Trophoblast cell (in vitro differentiated cells and primary cell): Measurements from ENCODE around the gene NHLRC4.

Experiments used
- DNase-seq, 2 donors: peaks; one replicate each; pipeline ENCODE4 v3.0.0-alpha.2; 2016
- H2AFZ ChIP-seq: 2 replicates; pipeline ENCODE4 v1.6.1; 2013; ENCODE audit warnings: low read length, moderate library complexity, mild to moderate bottlenecking; ENCODE audit not compliant: insufficient read depth, poor library complexity
- H2AK5ac ChIP-seq: 2 replicates; pipeline ENCODE4 v1.6.1; 2013; ENCODE audit warnings: mild to moderate bottlenecking, low read length
- H2BK120ac ChIP-seq: 2 replicates; pipeline ENCODE4 v1.6.1; 2013; ENCODE audit warnings: low read length, mild to moderate bottlenecking, moderate library complexity; ENCODE audit not compliant: insufficient read depth, poor library complexity
- H2BK12ac ChIP-seq: 2 replicates; pipeline ENCODE4 v1.6.1; 2013; ENCODE audit warnings: mild to moderate bottlenecking, low read length, moderate library complexity
- H2BK5ac ChIP-seq: 2 replicates; pipeline ENCODE4 v1.6.1; 2013; ENCODE audit warnings: low read length, low read depth, moderate library complexity, mild to moderate bottlenecking; ENCODE audit not compliant: poor library complexity
- H3K14ac ChIP-seq: 2 replicates; pipeline ENCODE4 v1.6.1; 2013; ENCODE audit warnings: mild to moderate bottlenecking, low read length
- H3K18ac ChIP-seq: 2 replicates; pipeline ENCODE4 v1.6.1; 2013; ENCODE audit warnings: mild to moderate bottlenecking, low read length
- H3K23ac ChIP-seq: 2 replicates; pipeline ENCODE4 v1.6.1; 2013; ENCODE audit warnings: low read length
- H3K27ac ChIP-seq: 2 replicates; pipeline ENCODE4 v1.5.1; 2013; ENCODE audit warnings: low read depth, mild to moderate bottlenecking, inconsistent platforms, low read length, moderate library complexity
- H3K27me3 ChIP-seq: 2 replicates; pipeline ENCODE4 v1.6.1; 2013; ENCODE audit warnings: inconsistent platforms, mild to moderate bottlenecking, low read length, moderate library complexity; ENCODE audit not compliant: insufficient read depth
- H3K36me3 ChIP-seq, 2 experiments: 1 replicate in 1 of 2; 2 replicates in 1 of 2; pipeline ENCODE4 v1.6.1; 2013; ENCODE audit warnings: low read length in 2 of 2, mild to moderate bottlenecking in 2 of 2, moderate library complexity in 1 of 2; ENCODE audit not compliant: insufficient read depth in 2 of 2, control insufficient read depth in 1 of 2
- H3K4ac ChIP-seq: 2 replicates; pipeline ENCODE4 v1.6.1; 2013; ENCODE audit warnings: low read depth, mild to moderate bottlenecking, low read length, moderate library complexity
- H3K4me1 ChIP-seq, 2 experiments: 1 replicate in 1 of 2; 2 replicates in 1 of 2; pipeline ENCODE4 v1.6.1; 2013; ENCODE audit warnings: low read length in 2 of 2, mild to moderate bottlenecking in 2 of 2, moderate library complexity in 1 of 2; ENCODE audit not compliant: insufficient read depth in 2 of 2, control insufficient read depth in 1 of 2
- H3K4me2 ChIP-seq: 2 replicates; pipeline ENCODE4 v1.6.1; 2013; ENCODE audit warnings: inconsistent platforms, mild to moderate bottlenecking, low read length, moderate library complexity
- H3K4me3 ChIP-seq: 2 replicates; pipeline ENCODE4 v1.5.1; 2013; ENCODE audit warnings: mild to moderate bottlenecking, low read depth, low read length, inconsistent platforms
- H3K79me1 ChIP-seq: one replicate; pipeline ENCODE4 v1.6.1; 2013; ENCODE audit warnings: low read length
- H3K79me2 ChIP-seq: 2 replicates; pipeline ENCODE4 v1.6.1; 2013; ENCODE audit warnings: low read length, mild to moderate bottlenecking; ENCODE audit not compliant: control insufficient read depth, insufficient read depth, poor library complexity
- H3K9ac ChIP-seq: 2 replicates; pipeline ENCODE4 v1.6.1; 2013; ENCODE audit warnings: mild to moderate bottlenecking, low read length
- H3K9me3 ChIP-seq: 2 replicates; pipeline ENCODE4 v1.6.1; 2013; ENCODE audit warnings: low read depth, mild to moderate bottlenecking, control low read depth, inconsistent platforms, low read length; ENCODE audit not compliant: insufficient read depth
- H4K12ac ChIP-seq: 2 replicates; pipeline ENCODE4 v1.6.1; 2013; ENCODE audit warnings: low read depth, mild to moderate bottlenecking, low read length, moderate library complexity
- H4K8ac ChIP-seq: 2 replicates; pipeline ENCODE4 v1.6.1; 2013; ENCODE audit warnings: low read depth, mild to moderate bottlenecking, low read length, moderate library complexity
- H4K91ac ChIP-seq: one replicate; pipeline ENCODE4 v1.6.1; 2013; ENCODE audit warnings: low read depth, mild to moderate bottlenecking, low read length, moderate library complexity
- WGBS: extraction: QIAGEN DNeasy Blood & Tissue Kit; methylation state at CpG from one replicate; pipeline ENCODE4 v1.1.7; 2013; ENCODE audit warnings: missing lambda C conversion rate; ENCODE audit not compliant: insufficient read length, insufficient coverage; ENCODE audit errors: extremely low coverage; 5-methylcytosine and 5-hydroxymethylcytosine counted together

Gene NHLRC4

DNA sequence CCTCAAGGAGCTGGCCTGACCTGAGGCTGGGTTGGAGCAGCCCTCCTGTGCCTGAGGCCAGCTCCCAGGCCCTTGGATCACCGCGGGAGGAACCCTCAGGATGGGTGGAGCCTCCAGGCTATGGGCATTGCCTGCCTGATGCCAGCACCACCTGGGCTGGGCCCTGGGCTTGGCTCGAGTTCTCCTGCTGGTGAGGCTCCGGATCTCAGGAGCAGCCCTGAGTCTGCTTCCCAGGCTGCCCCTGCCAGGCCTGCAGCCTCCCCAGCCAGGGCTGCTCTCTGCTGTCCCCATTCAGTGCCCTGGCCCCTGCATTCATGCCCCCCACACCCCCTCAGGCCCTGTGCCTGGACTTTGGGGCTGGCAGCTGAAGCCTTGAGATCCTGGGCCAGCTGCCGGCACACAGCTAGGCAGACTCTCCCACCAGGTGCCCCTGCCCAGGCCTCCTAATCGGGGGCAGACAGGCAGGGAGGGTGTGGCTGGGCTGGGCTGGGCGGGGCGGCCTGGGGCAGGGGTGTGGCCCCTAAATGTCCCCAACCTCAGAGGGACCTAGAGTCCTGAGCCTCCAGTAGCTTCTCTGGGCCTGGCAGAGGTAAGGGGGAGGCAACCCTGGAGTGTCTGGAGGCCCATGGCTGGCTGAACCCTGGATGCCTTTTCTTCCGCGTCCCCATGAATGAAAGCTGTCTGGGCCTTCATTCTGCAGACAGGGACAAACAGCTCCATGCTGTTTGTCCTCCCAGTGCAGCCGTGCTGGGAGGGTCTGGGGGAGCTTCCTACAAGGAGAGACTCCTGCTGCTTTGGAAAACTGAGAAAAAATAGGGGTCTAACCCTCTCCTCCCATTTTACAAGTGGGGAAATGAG is 1.8 kb downstream of the NHLRC4 start:
- peaks cover 30 to 37% of the 10 kb centered on the region in 2 experiments for H3K4me1 ChIP-seq
- peaks cover 5% of the 10 kb centered on the region for H3K9me3 ChIP-seq
- H2BK12ac ChIP-seq = no peak overlapping the region
- peak overlapping the region; percentile 98 for H4K8ac ChIP-seq
- no peak overlapping the region for H3K14ac ChIP-seq
- no peak overlapping the region for H3K4me3 ChIP-seq
- no peaks in the 10 kb centered on the region for H3K27me3 ChIP-seq
- no CpG with 5 or more reads among the region's 11 CpGs for WGBS
- no peak overlapping the region for H3K18ac ChIP-seq
- peak overlapping the region; percentile 66 for H2AK5ac ChIP-seq
- H3K27ac ChIP-seq = no peak overlapping the region
- no peak for DNase-seq
- H3K36me3 ChIP-seq = peaks cover 4 to 6% of the 10 kb centered on the region in 2 experiments
- H3K79me1 ChIP-seq = peaks cover 11% of the 10 kb centered on the region
- H3K4ac ChIP-seq = no peak overlapping the region
- peak overlapping the region; percentile 76 for H3K4me2 ChIP-seq
- peak overlapping the region; percentile 94 for H4K91ac ChIP-seq
- no peak overlapping the region for H2BK5ac ChIP-seq
- H2AFZ ChIP-seq = peak overlapping the region; percentile 62
- H3K9ac ChIP-seq = no peak overlapping the region
- peaks cover 3% of the 10 kb centered on the region for H3K79me2 ChIP-seq
- H4K12ac ChIP-seq = no peak overlapping the region
- H2BK120ac ChIP-seq = no peak overlapping the region
- no peak overlapping the region for H3K23ac ChIP-seq

DNA sequence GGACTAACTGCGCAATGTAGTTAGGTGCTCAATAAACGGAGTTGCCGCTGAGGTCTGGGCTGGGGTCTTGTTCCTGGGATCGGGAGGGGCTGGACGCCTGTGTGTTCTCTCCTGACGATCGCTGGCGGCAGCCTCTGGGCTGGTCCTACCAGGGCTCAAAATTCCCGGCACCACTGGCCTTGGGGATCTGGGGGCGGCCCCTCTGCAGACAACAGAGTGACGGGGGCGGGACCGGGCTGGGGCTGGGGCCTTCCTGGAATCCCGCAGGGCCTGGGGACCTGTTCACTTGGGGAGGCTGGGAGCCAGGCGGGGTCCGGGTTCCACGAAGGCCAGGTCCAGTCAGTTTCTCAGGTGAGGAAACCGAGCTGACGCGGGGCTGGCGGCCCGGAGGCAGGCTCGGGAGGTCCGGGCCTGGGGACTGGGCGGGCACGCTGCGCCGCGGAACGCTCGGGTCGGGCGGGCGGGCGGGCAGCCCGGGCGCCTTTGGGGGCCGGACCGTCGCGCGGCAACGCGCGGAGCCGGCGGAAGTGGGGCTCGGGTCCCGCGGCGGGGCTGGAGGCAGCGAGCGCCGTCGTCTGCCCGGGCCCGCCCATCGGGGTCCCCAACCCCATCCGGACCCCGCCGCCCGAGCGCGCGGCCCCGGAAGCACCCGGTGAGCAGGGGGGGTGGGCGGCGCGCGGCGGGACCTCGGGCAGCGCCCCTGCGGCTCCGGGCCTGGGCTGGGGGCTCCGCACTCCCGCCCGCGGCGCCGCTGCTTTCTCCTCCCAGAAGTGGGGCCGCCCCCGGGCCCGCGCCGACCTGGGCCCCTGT is 2.8 kb downstream of the NHLRC4 start, which contains the start of gene PIGQ:
PIGQ (plus strand) TSS at position 524 of the 810 bp plus-strand sequence. CDS start 4,107 bp downstream, outside the sequence.
- Histone ChIP-seq H3K14ac (peak within 1 kb of the TSS; percentile 90), H2BK12ac (no peak within 1 kb of the TSS), H3K27ac (peak within 1 kb of the TSS; percentile 70), H4K91ac (peak within 1 kb of the TSS; percentile 94), H2BK120ac (peak within 1 kb of the TSS; percentile 65), H3K4ac (peak within 1 kb of the TSS; percentile 88), H2AK5ac (peak within 1 kb of the TSS; percentile 66), H4K8ac (peak within 1 kb of the TSS; percentile 98), H3K79me2 (peaks cover 3% of the 10 kb centered on the region), H3K9ac (peak within 1 kb of the TSS; percentile 83), H3K79me1 (peaks cover 11% of the 10 kb centered on the region), H4K12ac (peak within 1 kb of the TSS; percentile 84), H3K4me2 (peak within 1 kb of the TSS; percentile 77), H3K9me3 (peaks cover 5% of the 10 kb centered on the region), H3K4me1 (peaks cover 30 to 37% of the 10 kb centered on the region in 2 experiments), H3K4me3 (peak within 1 kb of the TSS; percentile 90), H3K18ac (peak within 1 kb of the TSS; percentile 88), H2BK5ac (peak within 1 kb of the TSS; percentile 81), H3K36me3 (peaks cover 13 to 16% of the 10 kb centered on the region in 2 experiments), H2AFZ (peak within 1 kb of the TSS; percentile 62), H3K27me3 (no peaks in the 10 kb centered on the region), H3K23ac (no peak within 1 kb of the TSS)
- no CpG with 5 or more reads among the region's 87 CpGs for WGBS
- peak; percentile 10 to 61 for DNase-seq

DNA sequence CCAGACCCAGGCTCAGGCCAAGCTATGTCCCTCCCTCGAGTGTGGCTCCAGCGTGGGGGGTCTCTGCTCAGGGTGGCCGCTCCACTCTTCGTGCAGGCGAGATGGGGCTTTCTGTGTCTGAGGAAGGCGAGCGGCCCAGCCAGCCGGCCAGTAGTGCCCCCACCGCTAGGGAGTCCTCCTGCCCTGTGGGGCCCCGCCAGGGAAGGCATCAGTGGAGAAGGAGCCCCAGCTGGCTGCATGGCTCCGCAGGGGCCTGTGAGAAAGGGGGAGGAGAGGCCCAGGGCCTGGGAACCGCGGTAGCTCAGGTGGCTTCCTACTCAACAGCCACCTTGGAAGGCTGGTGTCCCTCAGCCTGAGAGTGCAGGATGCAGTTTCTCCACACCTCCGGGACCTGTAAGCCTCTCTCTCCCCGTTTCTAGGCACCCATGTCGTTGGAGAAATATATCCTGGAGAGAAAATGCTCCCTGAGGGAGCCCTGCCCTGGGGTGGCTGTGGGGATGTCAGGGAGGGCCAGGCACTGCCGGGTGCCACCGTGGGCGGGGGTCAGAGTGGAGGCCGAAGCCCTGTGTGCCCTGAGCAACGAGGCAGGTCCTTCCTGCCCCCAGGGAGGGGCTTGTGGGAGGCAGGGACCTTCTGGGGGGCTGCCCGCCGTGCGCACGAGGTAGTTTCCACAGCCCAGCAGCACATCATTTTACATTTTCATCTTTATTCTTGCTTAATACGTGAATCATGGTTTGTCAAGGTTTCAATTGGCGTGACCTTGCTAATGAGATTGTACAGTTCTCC is 6.3 kb downstream of the NHLRC4 start:
- H2BK12ac ChIP-seq = no peak overlapping the region
- H4K8ac ChIP-seq = no peak overlapping the region
- no peak overlapping the region for H2BK120ac ChIP-seq
- WGBS = no CpG with 5 or more reads among the region's 27 CpGs
- no peak overlapping the region for H2BK5ac ChIP-seq
- H4K91ac ChIP-seq = no peak overlapping the region
- no peak overlapping the region for H2AK5ac ChIP-seq
- no peak overlapping the region for H3K14ac ChIP-seq
- peaks cover 7% of the 10 kb centered on the region for H3K79me1 ChIP-seq
- H3K18ac ChIP-seq = no peak overlapping the region
- peaks cover 3% of the 10 kb centered on the region for H3K79me2 ChIP-seq
- H3K27ac ChIP-seq = no peak overlapping the region
- no peak overlapping the region for H3K4me2 ChIP-seq
- H3K23ac ChIP-seq = no peak overlapping the region
- peaks cover 31 to 32% of the 10 kb centered on the region in 2 experiments for H3K36me3 ChIP-seq
- no peak overlapping the region for H4K12ac ChIP-seq
- no peaks in the 10 kb centered on the region for H3K27me3 ChIP-seq
- peaks cover 7 to 13% of the 10 kb centered on the region in 2 experiments for H3K4me1 ChIP-seq
- H3K9me3 ChIP-seq = peaks cover 10% of the 10 kb centered on the region
- no peak overlapping the region for H3K4me3 ChIP-seq
- no peak overlapping the region for H2AFZ ChIP-seq
- no peak overlapping the region for H3K4ac ChIP-seq
- no peak for DNase-seq
- no peak overlapping the region for H3K9ac ChIP-seq
